ENCODE measurements around the gene RRP1. TPM values are rescaled to one million over a fixed set of nuclear protein-coding genes. Genes with fewer than 3 reads are reported as not detected.

The RRP1 gene
- total and polyA plus RNA-seq, 2 of the 13 experiments (the other 11 are each of a cell fraction or from before 2014, with no cell fraction given) = 20.1 to 35.1 TPM

DNA sequence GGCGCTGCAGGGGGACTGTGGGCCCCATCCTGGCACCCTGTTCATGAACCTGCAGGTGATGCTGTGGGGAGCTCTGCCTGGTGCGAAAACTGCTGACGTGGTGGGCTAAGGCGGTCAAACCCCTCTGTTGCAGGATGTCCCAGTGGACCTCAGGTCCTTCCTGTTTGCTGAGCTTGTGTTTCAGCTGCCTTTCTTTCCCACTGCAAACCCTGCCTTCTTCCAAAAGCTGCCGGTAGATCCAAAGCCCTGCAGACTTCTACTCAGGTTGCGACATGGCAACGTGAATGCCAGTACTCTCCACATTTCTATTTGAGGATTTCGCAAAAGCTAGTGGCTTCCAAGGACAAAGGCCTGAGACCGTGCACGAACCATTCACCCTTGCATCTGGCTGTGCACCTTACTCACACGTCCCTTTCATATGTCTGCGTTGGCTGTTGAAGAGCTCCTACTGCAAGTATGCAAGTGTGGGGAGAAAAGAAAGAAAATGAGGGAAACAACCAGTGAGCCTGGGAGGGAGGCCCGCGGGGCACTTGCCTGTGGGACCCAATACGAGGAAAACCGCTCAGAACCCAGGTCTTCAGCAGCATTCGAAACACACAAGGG, 6.2 kb upstream of the RRP1 start (continued):
- TF ChIP-seq ZBTB7A (CRISPR knock-in tag; IDR thresholded peaks at IDR 0.05) = peak; percentile 85
- peak; percentile 64; the same call in 1 of the 2 replicates for TF ChIP-seq ZNF317 (CRISPR knock-in tag; IDR thresholded peaks at IDR 0.05)
- TF ChIP-seq ZNF607 (CRISPR knock-in tag; IDR thresholded peaks at IDR 0.05; ENCODE audit: borderline replicate concordance) = peak; percentile 81
- TF ChIP-seq ZNF34 (CRISPR knock-in tag; IDR thresholded peaks at IDR 0.05; ENCODE audit: borderline replicate concordance) = no peak
- no peak for TF ChIP-seq THYN1 (CRISPR knock-in tag; IDR thresholded peaks at IDR 0.05; ENCODE audit: borderline replicate concordance, low read depth)
- TF ChIP-seq PATZ1 (CRISPR knock-in tag; IDR thresholded peaks at IDR 0.05) = peak; percentile 41
- TF ChIP-seq, protein P1, sequence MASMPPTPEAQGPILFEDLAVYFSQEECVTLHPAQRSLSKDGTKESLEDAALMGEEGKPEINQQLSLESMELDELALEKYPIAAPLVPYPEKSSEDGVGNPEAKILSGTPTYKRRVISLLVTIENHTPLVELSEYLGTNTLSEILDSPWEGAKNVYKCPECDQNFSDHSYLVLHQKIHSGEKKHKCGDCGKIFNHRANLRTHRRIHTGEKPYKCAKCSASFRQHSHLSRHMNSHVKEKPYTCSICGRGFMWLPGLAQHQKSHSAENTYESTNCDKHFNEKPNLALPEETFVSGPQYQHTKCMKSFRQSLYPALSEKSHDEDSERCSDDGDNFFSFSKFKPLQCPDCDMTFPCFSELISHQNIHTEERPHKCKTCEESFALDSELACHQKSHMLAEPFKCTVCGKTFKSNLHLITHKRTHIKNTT (CRISPR knock-in tag; IDR thresholded peaks at IDR 0.05) = no peak
- TF ChIP-seq ZNF232 (CRISPR knock-in tag; IDR thresholded peaks at IDR 0.05; ENCODE audit: borderline replicate concordance) = no peak
- no peak for TF ChIP-seq SMARCC2 (IDR thresholded peaks at IDR 0.05)
- peak; percentile 62; the same call in 1 of the 2 replicates for TF ChIP-seq SP5 (CRISPR knock-in tag; IDR thresholded peaks at IDR 0.05; ENCODE audit: borderline replicate concordance, low read depth)
- TF ChIP-seq ZNF441 (CRISPR knock-in tag; IDR thresholded peaks at IDR 0.05; ENCODE audit: borderline replicate concordance) = no peak
- TF ChIP-seq TBX3 (IDR thresholded peaks at IDR 0.05; ENCODE audit: borderline replicate concordance) = no peak
- TF ChIP-seq PHF8 (CRISPR knock-in tag; IDR thresholded peaks at IDR 0.05) = peak; percentile 54
- no peak for TF ChIP-seq CSRNP2 (CRISPR knock-in tag; conservative IDR thresholded peaks at IDR 0.05; ENCODE audit: low read depth)
- no peak for TF ChIP-seq AKNA (CRISPR knock-in tag; IDR thresholded peaks at IDR 0.05; ENCODE audit: borderline replicate concordance)
- no peak for TF ChIP-seq FOXJ3 (CRISPR knock-in tag; IDR thresholded peaks at IDR 0.05; ENCODE audit: borderline replicate concordance)
- TF ChIP-seq FOSL2 (CRISPR knock-in tag; IDR thresholded peaks at IDR 0.05) = peak; percentile 74
- no peak; the same call in 1 of the 2 replicates for TF ChIP-seq ZNF589 (CRISPR knock-in tag; conservative IDR thresholded peaks at IDR 0.05)
- TF ChIP-seq ATAD3A (CRISPR knock-in tag; IDR thresholded peaks at IDR 0.05) = no peak
- peak; percentile 88 for TF ChIP-seq FOXA3 (CRISPR knock-in tag; IDR thresholded peaks at IDR 0.05)
- peak; percentile 70 for TF ChIP-seq SKI (IDR thresholded peaks at IDR 0.05; ENCODE audit: partially characterized antibody)
- TF ChIP-seq KLF9 (CRISPR knock-in tag; IDR thresholded peaks at IDR 0.05; ENCODE audit: low read depth) = no peak
